DMS153 (cell line): ENCODE results near the gene PMAIP1.
"Not testable (repeated sequence)": the region's sequence is repeated elsewhere in the genome, so short reads cannot be mapped to it uniquely, and the experiment has no call there.

Source experiments
- DNase-seq: peaks from one replicate; lab custom pipeline; 2025; lab: John Stamatoyannopoulos, UW

PMAIP1 gene

GRCh38 chr18:59899298-59900221, at the start of gene PMAIP1:
TSS of gene PMAIP1 (plus strand) at chr18:59899996. CDS start at chr18:59900178, 182 bp downstream.
- peak; percentile 87 for DNase-seq

DNA sequence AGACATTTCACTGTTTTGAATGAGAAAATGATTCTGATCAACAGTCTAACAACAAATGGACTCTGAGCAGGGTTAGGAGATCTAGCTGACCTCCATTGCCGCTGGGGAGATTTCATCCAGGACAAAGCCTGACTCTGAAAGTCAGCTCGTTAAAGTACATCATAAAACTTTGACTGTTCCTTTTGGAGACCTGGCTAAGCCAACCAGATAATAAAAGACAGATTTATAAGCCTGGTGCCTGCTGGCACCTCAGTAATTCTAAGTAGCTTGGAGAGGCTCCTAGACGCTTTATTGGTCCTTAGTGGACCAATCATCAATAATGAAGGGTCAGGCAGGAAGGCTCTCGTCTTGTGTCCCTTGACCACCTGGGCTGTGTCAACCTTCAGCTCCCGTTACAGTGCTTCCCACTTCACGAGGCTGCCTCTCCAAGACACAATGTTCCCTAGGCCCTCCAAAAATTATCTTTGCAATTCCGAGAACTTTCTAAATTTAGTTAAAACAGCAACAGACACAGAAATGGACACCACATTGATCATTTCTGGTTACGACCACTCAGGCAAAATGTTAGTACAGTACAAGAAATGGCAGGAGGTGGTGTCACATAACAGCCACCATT, 47.9 kb upstream of the PMAIP1 start:
- DNase-seq, result no peak

DNA sequence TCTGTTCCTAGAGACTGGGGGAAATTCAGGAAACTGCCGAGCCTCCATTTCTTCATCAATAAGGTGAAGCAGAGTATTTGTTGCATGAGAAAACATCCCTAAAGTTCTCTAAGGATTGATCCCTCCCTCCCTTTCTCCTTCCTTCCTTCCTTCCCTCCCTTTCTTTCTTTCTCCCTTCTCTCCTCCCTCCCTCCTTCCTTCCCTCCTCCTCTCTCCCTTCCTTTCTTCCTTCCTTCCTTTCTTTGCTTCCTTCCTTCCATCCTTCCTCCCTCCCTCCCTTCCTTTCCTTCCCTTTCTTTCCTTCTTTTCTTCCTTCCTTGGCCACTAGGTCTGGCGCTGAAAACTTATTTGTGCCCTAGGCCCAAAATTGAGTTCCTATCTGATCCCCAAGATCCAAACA, 47.2 kb upstream of the PMAIP1 start:
- no peak for DNase-seq

DNA sequence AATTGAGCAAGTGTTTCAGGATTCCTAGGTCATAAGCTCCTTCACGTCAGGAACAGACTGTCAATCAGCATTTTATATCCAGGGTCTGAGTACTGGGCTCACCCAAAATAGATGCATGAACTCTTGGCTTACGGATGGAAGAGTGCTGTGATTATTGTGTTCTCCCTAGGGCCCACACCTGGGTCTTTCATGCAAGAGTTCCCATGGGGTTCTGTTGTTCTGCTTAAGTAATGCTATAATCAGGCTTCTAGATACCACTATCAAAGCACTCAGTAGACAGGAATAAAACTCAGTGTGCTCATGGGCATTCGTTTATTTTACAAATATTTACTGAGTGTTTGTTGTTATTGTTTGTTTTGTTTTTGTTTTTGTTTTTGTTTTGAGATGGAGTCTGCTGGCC, 46.4 kb upstream of the PMAIP1 start:
- no peak for DNase-seq

- DNase-seq, result not testable (repeated sequence)
Observed at GRCh38 chr18:59853988-59854387, 45.8 kb upstream of the PMAIP1 start.

DNA sequence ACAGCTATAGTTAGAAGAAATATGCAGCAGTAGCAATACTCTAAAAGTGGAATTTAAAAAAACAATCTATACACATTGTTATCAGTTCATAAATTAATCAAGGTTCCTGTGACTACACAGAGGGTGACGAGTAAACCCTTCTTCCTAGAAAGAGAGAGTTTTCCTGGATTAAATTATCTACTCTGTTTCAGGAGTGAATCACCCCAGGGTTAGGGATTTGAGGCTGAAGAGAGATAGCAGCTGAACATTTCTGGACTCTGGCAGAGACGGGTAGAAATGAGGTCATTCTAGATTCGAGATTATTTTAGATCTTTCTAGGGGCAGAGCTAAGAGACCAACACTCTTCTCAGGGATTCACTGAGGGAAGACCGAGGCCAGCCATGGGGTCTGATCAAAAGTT, 38.8 kb upstream of the PMAIP1 start:
- no peak for DNase-seq

- no peak for DNase-seq
Observed at GRCh38 chr18:59861963-59862819, 37.6 kb upstream of the PMAIP1 start.

DNA sequence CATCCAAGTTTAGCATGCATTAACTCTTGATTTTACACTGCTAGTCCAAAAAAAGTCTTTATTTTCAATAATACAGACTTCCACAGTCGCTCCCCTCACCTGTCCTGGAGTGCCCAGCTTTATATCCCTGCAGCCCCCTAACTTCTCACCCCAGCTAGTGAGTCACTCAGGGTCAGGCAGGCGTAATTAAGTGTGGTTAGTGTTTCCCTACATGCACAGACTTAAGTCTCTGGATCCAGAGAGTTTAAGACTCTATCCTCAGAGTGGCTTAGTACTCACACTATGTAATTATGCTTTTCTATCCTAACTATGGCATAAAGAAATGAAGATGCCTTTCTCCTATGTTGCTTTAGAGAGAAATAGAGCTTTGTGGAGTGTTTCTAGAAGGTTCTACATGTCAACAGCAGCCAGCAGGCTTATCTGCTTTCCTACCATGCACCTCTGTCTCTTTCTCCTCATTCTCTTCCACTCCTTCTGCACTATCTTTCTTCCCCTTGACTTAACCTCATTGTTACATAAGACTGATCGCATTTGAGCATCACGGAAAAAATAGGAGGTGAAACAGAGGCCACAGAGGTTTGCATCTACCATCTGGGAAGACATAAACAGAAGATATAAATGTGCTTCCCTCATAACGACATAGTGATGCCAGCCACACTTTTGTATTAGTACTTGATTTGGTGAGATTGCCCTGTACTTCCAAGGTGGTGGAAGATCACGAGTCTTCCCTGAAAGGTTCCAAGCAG, 34.4 kb upstream of the PMAIP1 start:
- DNase-seq, result no peak

DNA sequence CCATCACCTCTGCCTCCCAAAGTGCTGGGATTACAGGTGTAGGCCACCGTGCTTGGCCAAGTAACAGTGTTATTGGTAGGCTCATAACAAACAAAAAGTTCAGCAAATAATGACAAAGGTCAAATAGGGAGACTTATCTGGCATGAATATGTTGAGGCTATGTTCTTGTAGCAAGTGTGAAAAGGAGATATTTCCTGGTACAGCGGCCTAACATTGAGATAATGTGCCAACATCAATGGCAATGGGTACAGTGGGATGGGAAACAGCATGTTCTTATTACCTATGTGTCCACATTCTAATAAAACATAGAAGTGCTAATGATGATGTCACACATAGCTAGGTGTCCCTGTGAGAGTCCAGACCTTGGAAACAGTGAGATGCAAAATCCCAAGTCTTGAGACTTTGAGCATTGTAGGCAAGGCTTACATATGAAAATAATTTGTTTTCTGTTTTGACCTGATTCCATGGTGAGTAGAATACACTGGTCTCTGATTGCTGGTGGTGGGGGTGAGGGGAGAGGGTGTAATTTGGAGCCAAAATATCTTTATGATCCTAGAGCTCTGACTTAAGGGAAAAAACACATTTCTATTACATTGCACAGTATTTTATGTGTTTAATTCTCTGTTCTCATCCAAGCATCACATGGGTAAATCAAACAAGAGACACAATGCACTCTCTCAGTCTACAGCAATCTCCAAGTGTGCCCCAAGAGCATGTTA, 33.1 kb upstream of the PMAIP1 start:
- no peak for DNase-seq

- no peak for DNase-seq
Observed at GRCh38 chr18:59867337-59868104, 32.3 kb upstream of the PMAIP1 start.

DNA sequence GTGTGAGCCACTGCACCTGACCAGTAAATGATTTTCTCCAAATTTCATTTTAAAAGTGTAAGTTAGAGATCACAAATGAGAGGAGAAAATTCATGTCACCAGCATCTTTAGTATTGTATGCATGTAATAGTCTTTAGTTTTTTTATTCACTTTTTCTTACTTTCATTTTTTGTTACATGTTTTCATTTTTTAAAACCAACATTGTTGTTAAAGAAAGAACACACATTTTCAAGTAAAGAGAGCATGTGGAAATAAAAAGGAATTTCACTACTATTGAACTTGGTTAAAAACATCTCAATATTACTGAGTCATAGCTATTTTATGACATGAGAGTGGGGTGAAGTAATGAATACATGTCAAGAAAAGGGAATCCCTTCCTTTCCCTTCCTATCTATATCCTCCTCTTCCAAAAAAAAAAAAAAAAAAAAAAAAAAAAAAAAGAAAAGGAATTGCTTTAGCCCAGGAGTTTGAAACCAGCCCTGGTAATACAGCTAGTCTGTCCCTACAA, 29.1 kb upstream of the PMAIP1 start:
- DNase-seq, result no peak

- no peak for DNase-seq
Observed at GRCh38 chr18:59871711-59872362, 28.0 kb upstream of the PMAIP1 start.

DNA sequence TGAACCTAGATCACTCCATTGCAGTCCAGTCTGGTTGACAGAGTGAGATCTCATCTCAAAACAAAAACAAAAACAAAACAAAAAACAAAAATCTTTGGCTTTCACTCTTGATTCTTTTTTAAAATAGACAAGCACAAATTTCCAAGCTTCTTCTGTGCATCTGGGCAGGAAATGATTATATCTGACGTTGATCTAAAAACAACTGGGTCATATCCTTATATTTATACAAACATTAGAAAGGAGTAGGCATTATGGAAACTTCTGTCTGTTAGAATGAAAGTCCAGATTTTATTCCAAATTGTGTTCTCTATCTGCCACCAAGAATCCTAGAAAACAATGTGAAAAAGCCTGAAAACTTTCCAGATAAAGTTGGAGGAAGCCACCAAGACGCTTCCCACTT, 26.2 kb upstream of the PMAIP1 start:
- DNase-seq, result no peak

DNA sequence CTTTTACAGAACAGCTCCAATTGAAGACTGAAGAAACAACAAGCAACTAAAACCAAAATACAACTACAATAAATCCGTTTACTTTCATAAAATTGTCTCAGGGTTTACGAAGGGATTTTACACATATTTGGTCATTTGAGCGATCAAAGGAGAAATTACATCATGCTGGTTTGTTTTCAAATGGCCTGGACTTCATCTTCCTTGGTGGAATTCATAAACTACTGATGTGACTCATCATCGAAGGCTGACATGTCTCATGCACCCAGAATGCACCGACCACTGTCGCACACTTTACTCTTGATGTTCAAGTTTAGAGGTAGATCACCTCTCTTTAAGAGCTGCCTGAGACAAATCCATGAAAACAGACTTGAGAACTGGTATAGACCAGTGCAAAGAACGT, 25.6 kb upstream of the PMAIP1 start:
- no peak for DNase-seq

GRCh38 chr18:59876310-59876626, 23.5 kb upstream of the PMAIP1 start:
- DNase-seq, result no peak

DNA sequence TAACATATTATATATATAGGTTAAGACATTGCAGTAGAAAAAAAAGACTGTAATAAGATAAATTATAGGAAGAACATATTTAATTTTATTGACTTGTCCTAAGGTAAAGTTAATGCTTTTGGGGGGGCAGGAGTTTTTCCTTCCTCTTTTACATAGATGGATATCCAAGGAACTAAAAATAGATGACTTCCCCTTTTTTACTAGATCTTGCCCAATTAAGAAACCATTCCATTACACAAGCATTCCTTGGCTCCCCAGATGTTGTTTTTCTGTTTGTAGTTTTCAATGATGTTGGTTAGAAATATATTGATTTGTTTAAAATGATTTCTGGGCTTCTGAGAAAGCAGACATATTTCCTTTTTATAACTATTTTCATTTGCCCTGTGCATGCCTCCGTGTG, 22.4 kb upstream of the PMAIP1 start:
- DNase-seq, result no peak

- no peak for DNase-seq
Observed at GRCh38 chr18:59878644-59879043, 21.2 kb upstream of the PMAIP1 start.

GRCh38 chr18:59881728-59882656, 17.8 kb upstream of the PMAIP1 start:
- peak; percentile 89 for DNase-seq

- DNase-seq, result no peak
Observed at GRCh38 chr18:59884351-59884750, 15.4 kb upstream of the PMAIP1 start.
